ENCODE results near the gene OTOP3. TPM values are rescaled to one million over a fixed set of nuclear protein-coding genes. Genes with fewer than 3 reads are reported as not detected.

The OTOP3 gene
- total RNA-seq, 1 experiment from 2014 or later = not detected

- TF ChIP-seq PRDM15 (CRISPR knock-in tag; IDR thresholded peaks at IDR 0.05) = no peak
- TF ChIP-seq CBFB (CRISPR knock-in tag; IDR thresholded peaks at IDR 0.05; ENCODE audit: low read depth) = no peak
- no peak for TF ChIP-seq RELA (CRISPR knock-in tag; IDR thresholded peaks at IDR 0.05; ENCODE audit: borderline replicate concordance)
- TF ChIP-seq GABPB1 (CRISPR knock-in tag; IDR thresholded peaks at IDR 0.05) = 0 out of 2 replicates have a peak, but pooled peaks have one; percentile 39
- TF ChIP-seq, protein P1, sequence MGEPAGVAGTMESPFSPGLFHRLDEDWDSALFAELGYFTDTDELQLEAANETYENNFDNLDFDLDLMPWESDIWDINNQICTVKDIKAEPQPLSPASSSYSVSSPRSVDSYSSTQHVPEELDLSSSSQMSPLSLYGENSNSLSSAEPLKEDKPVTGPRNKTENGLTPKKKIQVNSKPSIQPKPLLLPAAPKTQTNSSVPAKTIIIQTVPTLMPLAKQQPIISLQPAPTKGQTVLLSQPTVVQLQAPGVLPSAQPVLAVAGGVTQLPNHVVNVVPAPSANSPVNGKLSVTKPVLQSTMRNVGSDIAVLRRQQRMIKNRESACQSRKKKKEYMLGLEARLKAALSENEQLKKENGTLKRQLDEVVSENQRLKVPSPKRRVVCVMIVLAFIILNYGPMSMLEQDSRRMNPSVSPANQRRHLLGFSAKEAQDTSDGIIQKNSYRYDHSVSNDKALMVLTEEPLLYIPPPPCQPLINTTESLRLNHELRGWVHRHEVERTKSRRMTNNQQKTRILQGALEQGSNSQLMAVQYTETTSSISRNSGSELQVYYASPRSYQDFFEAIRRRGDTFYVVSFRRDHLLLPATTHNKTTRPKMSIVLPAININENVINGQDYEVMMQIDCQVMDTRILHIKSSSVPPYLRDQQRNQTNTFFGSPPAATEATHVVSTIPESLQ (CRISPR knock-in tag; IDR thresholded peaks at IDR 0.05) = no peak
- TF ChIP-seq MYBL2 (CRISPR knock-in tag; IDR thresholded peaks at IDR 0.05) = no peak
- TF ChIP-seq ATF1 (CRISPR knock-in tag; IDR thresholded peaks at IDR 0.05) = no peak
- TF ChIP-seq TEAD4 (CRISPR knock-in tag; IDR thresholded peaks at IDR 0.05) = 0 out of 2 replicates have a peak, but pooled peaks have one; percentile 28
- TF ChIP-seq NR3C1 (CRISPR knock-in tag; conservative IDR thresholded peaks at IDR 0.05; ENCODE audit: low read depth) = no peak
- TF ChIP-seq NFYB (CRISPR knock-in tag; conservative IDR thresholded peaks at IDR 0.05; ENCODE audit: low read depth) = no peak
- TF ChIP-seq, protein P2, sequence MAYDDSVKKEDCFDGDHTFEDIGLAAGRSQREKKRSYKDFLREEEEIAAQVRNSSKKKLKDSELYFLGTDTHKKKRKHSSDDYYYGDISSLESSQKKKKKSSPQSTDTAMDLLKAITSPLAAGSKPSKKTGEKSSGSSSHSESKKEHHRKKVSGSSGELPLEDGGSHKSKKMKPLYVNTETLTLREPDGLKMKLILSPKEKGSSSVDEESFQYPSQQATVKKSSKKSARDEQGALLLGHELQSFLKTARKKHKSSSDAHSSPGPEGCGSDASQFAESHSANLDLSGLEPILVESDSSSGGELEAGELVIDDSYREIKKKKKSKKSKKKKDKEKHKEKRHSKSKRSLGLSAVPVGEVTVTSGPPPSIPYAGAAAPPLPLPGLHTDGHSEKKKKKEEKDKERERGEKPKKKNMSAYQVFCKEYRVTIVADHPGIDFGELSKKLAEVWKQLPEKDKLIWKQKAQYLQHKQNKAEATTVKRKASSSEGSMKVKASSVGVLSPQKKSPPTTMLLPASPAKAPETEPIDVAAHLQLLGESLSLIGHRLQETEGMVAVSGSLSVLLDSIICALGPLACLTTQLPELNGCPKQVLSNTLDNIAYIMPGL (CRISPR knock-in tag; IDR thresholded peaks at IDR 0.05) = 0 out of 2 replicates have a peak, but pooled peaks have one; percentile 45
- TF ChIP-seq ZBTB21 (CRISPR knock-in tag; IDR thresholded peaks at IDR 0.05; ENCODE audit: borderline replicate concordance) = no peak
- TF ChIP-seq TP53 (CRISPR knock-in tag; IDR thresholded peaks at IDR 0.05) = no peak
- no peak for TF ChIP-seq SMAD4 (CRISPR knock-in tag; IDR thresholded peaks at IDR 0.05)
- no peak for TF ChIP-seq CREM (CRISPR knock-in tag; IDR thresholded peaks at IDR 0.05)
- TF ChIP-seq, protein P3, sequence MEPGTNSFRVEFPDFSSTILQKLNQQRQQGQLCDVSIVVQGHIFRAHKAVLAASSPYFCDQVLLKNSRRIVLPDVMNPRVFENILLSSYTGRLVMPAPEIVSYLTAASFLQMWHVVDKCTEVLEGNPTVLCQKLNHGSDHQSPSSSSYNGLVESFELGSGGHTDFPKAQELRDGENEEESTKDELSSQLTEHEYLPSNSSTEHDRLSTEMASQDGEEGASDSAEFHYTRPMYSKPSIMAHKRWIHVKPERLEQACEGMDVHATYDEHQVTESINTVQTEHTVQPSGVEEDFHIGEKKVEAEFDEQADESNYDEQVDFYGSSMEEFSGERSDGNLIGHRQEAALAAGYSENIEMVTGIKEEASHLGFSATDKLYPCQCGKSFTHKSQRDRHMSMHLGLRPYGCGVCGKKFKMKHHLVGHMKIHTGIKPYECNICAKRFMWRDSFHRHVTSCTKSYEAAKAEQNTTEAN (CRISPR knock-in tag; IDR thresholded peaks at IDR 0.05) = no peak
- TF ChIP-seq RORB (CRISPR knock-in tag; IDR thresholded peaks at IDR 0.05) = no peak
- TF ChIP-seq FOXP4 (CRISPR knock-in tag; IDR thresholded peaks at IDR 0.05) = no peak
- TF ChIP-seq, protein P4, sequence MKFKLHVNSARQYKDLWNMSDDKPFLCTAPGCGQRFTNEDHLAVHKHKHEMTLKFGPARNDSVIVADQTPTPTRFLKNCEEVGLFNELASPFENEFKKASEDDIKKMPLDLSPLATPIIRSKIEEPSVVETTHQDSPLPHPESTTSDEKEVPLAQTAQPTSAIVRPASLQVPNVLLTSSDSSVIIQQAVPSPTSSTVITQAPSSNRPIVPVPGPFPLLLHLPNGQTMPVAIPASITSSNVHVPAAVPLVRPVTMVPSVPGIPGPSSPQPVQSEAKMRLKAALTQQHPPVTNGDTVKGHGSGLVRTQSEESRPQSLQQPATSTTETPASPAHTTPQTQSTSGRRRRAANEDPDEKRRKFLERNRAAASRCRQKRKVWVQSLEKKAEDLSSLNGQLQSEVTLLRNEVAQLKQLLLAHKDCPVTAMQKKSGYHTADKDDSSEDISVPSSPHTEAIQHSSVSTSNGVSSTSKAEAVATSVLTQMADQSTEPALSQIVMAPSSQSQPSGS (CRISPR knock-in tag; IDR thresholded peaks at IDR 0.05; ENCODE audit: borderline replicate concordance, low read depth) = no peak
- TF ChIP-seq E2F1 (CRISPR knock-in tag; IDR thresholded peaks at IDR 0.05) = no peak
- TF ChIP-seq IRF2 (CRISPR knock-in tag; IDR thresholded peaks at IDR 0.05; ENCODE audit: borderline replicate concordance, low read depth) = no peak
- TF ChIP-seq TCF7 (CRISPR knock-in tag; IDR thresholded peaks at IDR 0.05; ENCODE audit: low read depth) = no peak
- no peak for TF ChIP-seq IRF1 (CRISPR knock-in tag; IDR thresholded peaks at IDR 0.05)
- no peak for TF ChIP-seq EMX1 (CRISPR knock-in tag; IDR thresholded peaks at IDR 0.05)
- TF ChIP-seq ZNF396 (CRISPR knock-in tag; IDR thresholded peaks at IDR 0.05; ENCODE audit: borderline replicate concordance) = no peak
Observed at GRCh38 chr17:74960570-74961342, 25.1 kb downstream of the OTOP3 start (continued).
